Peyer's patch (tissue), 4 donors: ENCODE data around the gene HOMER3. TPM values are rescaled to one million over a fixed set of nuclear protein-coding genes. Genes with fewer than 3 reads are reported as not detected.

ENCODE experiments used
- DNase-seq, 3 donors: peaks; one replicate each; pipeline ENCODE4 v3.0.0-alpha.2; 2017 to 2019
- H3K27ac ChIP-seq, 4 donors: fragments of 200-600 bp; sonication (generic); one replicate each; pipeline ENCODE4 v1.5.1; 2016 to 2019
- H3K27me3 ChIP-seq, 2 donors: fragments of 200-600 bp; sonication (generic); one replicate each; pipeline ENCODE4 v1.5.1; 2019
- H3K36me3 ChIP-seq, 3 donors: fragments of 200-600 bp; sonication (generic); one replicate each; pipeline ENCODE4 v1.5.1; 2016 to 2019
- H3K4me1 ChIP-seq, 4 donors: fragments of 200-600 bp; sonication (generic); one replicate each; pipeline ENCODE4 v1.5.1; 2016 to 2019
- H3K4me3 ChIP-seq, 4 donors: fragments of 200-600 bp; sonication (generic); 1 replicate in 3 of 4; 2 replicates in 1 of 4; pipeline ENCODE4 v1.5.1; 2016 to 2019; ENCODE audit warnings: mild to moderate bottlenecking in 1 of 4
- H3K9me3 ChIP-seq, 4 donors: fragments of 200-600 bp; sonication (generic); one replicate each; pipeline ENCODE4 v1.5.1; 2016 to 2019; ENCODE audit warnings: mild to moderate bottlenecking in 1 of 4
- CTCF ChIP-seq, 6 experiments: fragments of 450-650 bp in 4 of 6; fragments of 200-600 bp in 2 of 6; sonication (generic) in 1 of 6; IDR thresholded peaks; one replicate each; pipeline ENCODE4 v1.5.1; 2017 to 2019; ENCODE audit warnings: antibody characterized with exemption in 6 of 6, mild to moderate bottlenecking in 3 of 6, moderate library complexity in 1 of 6
- POLR2A ChIP-seq, 2 donors: fragments of 450-650 bp; IDR thresholded peaks; one replicate each; pipeline ENCODE4 v1.5.1; 2017; ENCODE audit warnings: antibody characterized with exemption in 2 of 2, mild to moderate bottlenecking in 2 of 2, moderate library complexity in 2 of 2
- total RNA-seq, 4 donors: library from RNA; depleted of rRNA; stranded (reverse); fragments of >200 nt; gene quantifications; one replicate each; pipeline ENCODE4 v1.1.0, GENCODE V29; 2016

The HOMER3 gene
- total RNA-seq, 4 donors from 2014 or later: 0.88 to 33.0 (median 9.6) TPM

GRCh38 chr19:18929311-18929710, 11.7 kb downstream of the HOMER3 start:
- Histone ChIP-seq H3K36me3 (peaks cover 0 to 49% (median 0%) of the 10 kb centered on the region in 3 donors), H3K4me3 (no peak overlapping the region), H3K9me3 (no peaks in the 10 kb centered on the region), H3K27me3 (no peaks in the 10 kb centered on the region), H3K27ac (no peak overlapping the region), H3K4me1 (peaks cover 0 to 9% (median 3%) of the 10 kb centered on the region in 4 donors)
- no peak for DNase-seq
- TF ChIP-seq POLR2A (IDR thresholded peaks at IDR 0.05) (no peak), CTCF (IDR thresholded peaks at IDR 0.05) (no peak)

GRCh38 chr19:18928018-18928805, 12.8 kb downstream of the HOMER3 start:
- H3K27ac ChIP-seq: no peak overlapping the region
- no peak overlapping the region for H3K4me3 ChIP-seq
- H3K27me3 ChIP-seq: no peaks in the 10 kb centered on the region
- peaks cover 0 to 55% (median 0%) of the 10 kb centered on the region in 3 donors for H3K36me3 ChIP-seq
- H3K9me3 ChIP-seq: no peaks in the 10 kb centered on the region
- DNase-seq: no peak
- TF ChIP-seq POLR2A (IDR thresholded peaks at IDR 0.05): no peak
- H3K4me1 ChIP-seq: peaks cover 0 to 9% (median 3%) of the 10 kb centered on the region in 4 donors

- no peak for DNase-seq
- H3K9me3 ChIP-seq: no peaks in the 10 kb centered on the region
- H3K36me3 ChIP-seq: peaks cover 0 to 75% (median 0%) of the 10 kb centered on the region in 3 donors
- TF ChIP-seq POLR2A (IDR thresholded peaks at IDR 0.05): no peak
- no peak for TF ChIP-seq CTCF (IDR thresholded peaks at IDR 0.05)
- no peak overlapping the region for H3K27ac ChIP-seq
- no peak overlapping the region for H3K4me3 ChIP-seq
- peaks cover 0 to 14% (median 10%) of the 10 kb centered on the region in 4 donors for H3K4me1 ChIP-seq
- no peaks in the 10 kb centered on the region for H3K27me3 ChIP-seq
Observed at GRCh38 chr19:18924684-18925213, 16.3 kb downstream of the HOMER3 start.

DNA sequence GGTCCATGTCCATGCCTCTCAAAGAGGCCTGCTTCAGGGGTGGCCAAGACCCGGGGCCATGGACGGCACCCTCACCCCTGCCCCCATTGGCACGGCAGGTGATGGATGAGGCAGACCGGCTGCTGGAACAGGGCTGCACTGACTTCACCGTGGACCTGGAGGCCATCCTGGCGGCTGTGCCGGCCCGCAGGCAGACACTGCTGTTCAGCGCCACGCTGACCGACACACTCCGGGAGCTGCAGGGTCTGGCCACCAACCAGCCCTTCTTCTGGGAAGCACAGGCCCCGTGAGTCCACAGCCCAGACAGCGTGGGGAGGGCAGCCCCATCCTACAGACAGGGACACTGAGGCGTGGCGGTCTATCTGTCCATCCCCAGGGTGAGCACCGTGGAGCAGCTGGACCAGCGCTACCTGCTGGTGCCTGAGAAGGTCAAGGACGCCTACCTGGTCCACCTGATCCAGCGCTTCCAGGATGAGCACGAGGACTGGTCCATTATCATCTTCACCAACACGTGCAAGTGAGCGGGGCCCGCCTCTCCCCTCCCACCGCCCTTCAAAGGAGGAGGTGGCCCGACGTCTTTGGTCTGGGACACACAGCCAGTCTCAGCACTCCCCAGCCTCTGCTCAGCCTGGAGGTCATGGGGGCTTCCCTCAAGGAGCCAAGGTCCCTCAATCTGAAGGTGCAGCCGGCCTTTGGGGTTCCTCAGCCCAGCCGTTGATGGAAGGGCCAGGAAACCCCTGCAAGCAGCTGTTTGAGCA, 18.6 kb downstream of the HOMER3 start:
- Histone ChIP-seq H3K27me3 (no peaks in the 10 kb centered on the region), H3K27ac (no peak overlapping the region), H3K9me3 (no peaks in the 10 kb centered on the region), H3K4me3 (no peak overlapping the region), H3K36me3 (peaks cover 0 to 59% (median 0%) of the 10 kb centered on the region in 3 donors), H3K4me1 (peaks cover 0 to 26% (median 16%) of the 10 kb centered on the region in 4 donors)
- TF ChIP-seq CTCF (IDR thresholded peaks at IDR 0.05): no peak
- TF ChIP-seq POLR2A (IDR thresholded peaks at IDR 0.05): no peak
- DNase-seq: peak in 1 of 3 donors; percentile 31

- peak in 1 of 3 donors; percentile 25 for DNase-seq
- Histone ChIP-seq H3K9me3 (no peaks in the 10 kb centered on the region), H3K4me1 (peaks cover 0 to 28% (median 16%) of the 10 kb centered on the region in 4 donors), H3K4me3 (no peak overlapping the region), H3K36me3 (peaks cover 0 to 52% (median 0%) of the 10 kb centered on the region in 3 donors), H3K27ac (no peak overlapping the region), H3K27me3 (no peaks in the 10 kb centered on the region)
- TF ChIP-seq CTCF (IDR thresholded peaks at IDR 0.05): no peak
- no peak for TF ChIP-seq POLR2A (IDR thresholded peaks at IDR 0.05)
Observed at GRCh38 chr19:18921593-18921992, 19.4 kb downstream of the HOMER3 start.
